Cardiac muscle cell (in vitro differentiated cells and primary cell): ENCODE results near the gene MAMDC2. TPM values are rescaled to one million over a fixed set of nuclear protein-coding genes. Genes with fewer than 3 reads are reported as not detected.
"Not testable (repeated sequence)": the region's sequence is repeated elsewhere in the genome, so short reads cannot be mapped to it uniquely, and the experiment has no call there.

Experiments
- DNase-seq, 2 donors: peaks; one replicate each; pipeline versions ENCODE4 v3.0.0 to v3.0.0-alpha.2; 2010 to 2017; ENCODE audit warnings: low read depth in 1 of 2, low spot score in 1 of 2
- H3K27ac ChIP-seq: fragments of 200-600 bp; sonication (generic); 2 replicates; pipeline ENCODE4 v1.5.1; 2016
- H3K27me3 ChIP-seq: fragments of 200-600 bp; sonication (generic); 2 replicates; pipeline ENCODE4 v1.6.0; 2016; ENCODE audit warnings: control low read depth
- H3K36me3 ChIP-seq: fragments of 200-600 bp; sonication (generic); 2 replicates; pipeline ENCODE4 v1.5.1; 2016; ENCODE audit warnings: control low read depth
- H3K4me1 ChIP-seq: fragments of 200-600 bp; sonication (generic); 2 replicates; pipeline ENCODE4 v1.8.1; 2017; ENCODE audit warnings: low read depth, mild to moderate bottlenecking, mixed run types
- H3K4me3 ChIP-seq: fragments of 200-600 bp; sonication (generic); 2 replicates; pipeline ENCODE4 v1.5.1; 2016; ENCODE audit warnings: mild to moderate bottlenecking
- H3K9me3 ChIP-seq: fragments of 200-600 bp; sonication (generic); 2 replicates; pipeline ENCODE4 v1.5.1; 2017; ENCODE audit warnings: low read depth, mild to moderate bottlenecking, control low read depth
- CTCF ChIP-seq: IDR thresholded peaks from 2 replicates; pipeline ENCODE4 v1.5.1; 2012; ENCODE audit warnings: low read depth, mild to moderate bottlenecking, low read length
- polyA plus RNA-seq: library from polyadenylated mRNA; unstranded; fragments of >200 nt; fragmentation: Nextera tagmentation; extraction: Ambion mirVana; gene quantifications from 2 replicates; pipeline ENCODE4 v1.2.1, GENCODE V29; 2016
- total RNA-seq: library from RNA; depleted of rRNA; stranded (reverse); fragments of >200 nt; gene quantifications from 2 replicates; pipeline ENCODE4 v1.2.3, GENCODE V29; 2016

MAMDC2 gene
- total and polyA plus RNA-seq, 2 experiments from 2014 or later, result 0.54 to 1.1 TPM

GRCh38 chr9:70197216-70198044 is 153.8 kb downstream of the MAMDC2 start:
- H3K36me3 ChIP-seq, result no peaks in the 10 kb centered on the region
- H3K4me3 ChIP-seq, result no peak overlapping the region
- H3K27me3 ChIP-seq, result no peaks in the 10 kb centered on the region
- no peaks in the 10 kb centered on the region for H3K4me1 ChIP-seq
- H3K27ac ChIP-seq, result no peak overlapping the region
- no peaks in the 10 kb centered on the region for H3K9me3 ChIP-seq
- no peak for DNase-seq
- no peak for TF ChIP-seq CTCF

- H3K36me3 ChIP-seq, H3K27ac ChIP-seq, H3K4me3 ChIP-seq, H3K4me1 ChIP-seq, H3K9me3 ChIP-seq, H3K27me3 ChIP-seq, DNase-seq: not testable (repeated sequence)
Measured at GRCh38 chr9:70204743-70205142, 161.1 kb downstream of the MAMDC2 start.

GRCh38 chr9:70205366-70206020 is 161.8 kb downstream of the MAMDC2 start:
- no peak for DNase-seq
- Histone ChIP-seq H3K36me3 (no peaks in the 10 kb centered on the region), H3K27ac (no peak overlapping the region), H3K27me3 (no peaks in the 10 kb centered on the region), H3K4me3 (no peak overlapping the region), H3K9me3 (no peaks in the 10 kb centered on the region), H3K4me1 (no peaks in the 10 kb centered on the region)
- TF ChIP-seq CTCF, result no peak

- DNase-seq, result no peak
- Histone ChIP-seq H3K4me3 (no peak overlapping the region), H3K9me3 (no peaks in the 10 kb centered on the region)
Measured at GRCh38 chr9:70217029-70217428, 173.4 kb downstream of the MAMDC2 start.

GRCh38 chr9:70218767-70219166 is 175.1 kb downstream of the MAMDC2 start:
- Histone ChIP-seq H3K27ac (no peak overlapping the region), H3K4me1 (no peaks in the 10 kb centered on the region), H3K9me3 (no peaks in the 10 kb centered on the region), H3K27me3 (no peaks in the 10 kb centered on the region), H3K36me3 (no peaks in the 10 kb centered on the region), H3K4me3 (no peak overlapping the region)
- TF ChIP-seq CTCF, result no peak
- no peak for DNase-seq

More at GRCh38 chr9:70217029-70217428, 173.4 kb downstream of the MAMDC2 start:
- H3K36me3 ChIP-seq, result no peaks in the 10 kb centered on the region
- H3K4me1 ChIP-seq, result no peaks in the 10 kb centered on the region
- no peaks in the 10 kb centered on the region for H3K27me3 ChIP-seq
- no peak for TF ChIP-seq CTCF
- H3K27ac ChIP-seq, result no peak overlapping the region

- no peaks in the 10 kb centered on the region for H3K4me1 ChIP-seq
- H3K9me3 ChIP-seq, result no peaks in the 10 kb centered on the region
- no peaks in the 10 kb centered on the region for H3K36me3 ChIP-seq
- H3K27me3 ChIP-seq, result no peaks in the 10 kb centered on the region
- no peak overlapping the region for H3K4me3 ChIP-seq
- no peak overlapping the region for H3K27ac ChIP-seq
- TF ChIP-seq CTCF, result no peak
- DNase-seq, result no peak
Measured at GRCh38 chr9:70220216-70220615, 176.6 kb downstream of the MAMDC2 start.
